Caco-2 (cell line): ENCODE data around the gene SRPK3. TPM values are rescaled to one million over a fixed set of nuclear protein-coding genes. Genes with fewer than 3 reads are reported as not detected.

Source experiments
- BruUV-seq: library from RNA; stranded (reverse); fragments of 400-500 nt; replicated peaks from 2 replicates; lab custom pipeline; 2021; lab: Mats Ljungman, UMichigan
- CTCF ChIA-PET: fragments of 300-600 bp; sonication (Branson Sonifier 250); formaldehyde crosslinking; loops from one replicate; lab custom pipeline; 2022; ENCODE audit warnings: antibody characterized with exemption; lab: Charles Lee
- POLR2A ChIA-PET: fragments of 300-600 bp; sonication (Branson Sonifier 250); formaldehyde crosslinking; loops from one replicate; lab custom pipeline; 2022; ENCODE audit warnings: antibody characterized with exemption; lab: Charles Lee
- DNase-seq, 2 experiments: peaks; one replicate each; pipeline versions ENCODE4 v3.0.0 to v3.0.0-alpha.2; 2020 to 2022
- H3K27me3 ChIP-seq: replicated peaks from 2 replicates; pipeline ENCODE4 v1.6.0; 2011; ENCODE audit warnings: low read length; ENCODE audit not compliant: control insufficient read depth, insufficient read depth
- H3K36me3 ChIP-seq: 2 replicates; pipeline ENCODE4 v1.5.1; 2011; ENCODE audit warnings: low read length; ENCODE audit not compliant: control insufficient read depth, insufficient read depth
- H3K4me1 ChIP-seq: fragments of 250-450 bp; sonication (Bioruptor Pico); 2 replicates; pipeline ENCODE4 v1.5.1; 2020; ENCODE audit warnings: mild to moderate bottlenecking
- H3K4me3 ChIP-seq: 2 replicates; pipeline ENCODE4 v1.5.1; 2011; ENCODE audit warnings: low read depth, mild to moderate bottlenecking, control low read depth, low read length
- H3K9me3 ChIP-seq: fragments of 250-450 bp; sonication (Bioruptor Pico); 2 replicates; pipeline ENCODE4 v1.5.1; 2020; ENCODE audit warnings: mild to moderate bottlenecking, moderate library complexity
- H3K27ac Mint-ChIP-seq: one replicate; pipeline ENCODE4 v1.8.0; 2022; ENCODE audit warnings: mixed read lengths; ENCODE audit not compliant: unreplicated experiment
- H3K27me3 Mint-ChIP-seq: one replicate; pipeline ENCODE4 v1.8.0; 2022; ENCODE audit warnings: mixed read lengths; ENCODE audit not compliant: insufficient read depth, unreplicated experiment
- H3K36me3 Mint-ChIP-seq: one replicate; pipeline ENCODE4 v1.8.0; 2022; ENCODE audit warnings: mild to moderate bottlenecking, mixed read lengths; ENCODE audit not compliant: insufficient read depth, unreplicated experiment
- H3K4me1 Mint-ChIP-seq: one replicate; pipeline ENCODE4 v1.8.0; 2022; ENCODE audit warnings: low read depth, mixed read lengths; ENCODE audit not compliant: unreplicated experiment
- H3K4me3 Mint-ChIP-seq: one replicate; pipeline ENCODE4 v1.8.0; 2022; ENCODE audit warnings: mild to moderate bottlenecking, moderate library complexity, mixed read lengths; ENCODE audit not compliant: unreplicated experiment
- H3K9me3 Mint-ChIP-seq: one replicate; pipeline ENCODE4 v1.8.0; 2022; ENCODE audit warnings: mixed read lengths; ENCODE audit not compliant: unreplicated experiment
- CTCF ChIP-seq, 2 experiments: fragments of 200-600 bp in 1 of 2; IDR thresholded peaks; 1 replicate in 1 of 2; 2 replicates in 1 of 2; pipeline versions ENCODE4 v1.5.1 to v1.8.0; 2011 to 2022; ENCODE audit warnings: antibody characterized with exemption in 1 of 2, control low read depth in 1 of 2, inconsistent platforms in 1 of 2, low read depth in 1 of 2, low read length in 1 of 2, mild to moderate bottlenecking in 1 of 2, moderate library complexity in 1 of 2; ENCODE audit not compliant: insufficient read depth in 1 of 2, severe bottlenecking in 1 of 2, unreplicated experiment in 1 of 2
- intact Hi-C: fragments of 100-400 bp; cut with micrococcal nuclease; formaldehyde crosslinking; loops from one replicate; pipeline ENCODE4 v1.10.0; 2022; ENCODE audit not compliant: unreplicated experiment
- total RNA-seq: library from RNA; stranded (reverse); gene quantifications from 2 replicates; pipeline ENCODE4 v1.2.3, GENCODE V29; 2022

SRPK3 gene
- total RNA-seq, 1 experiment from 2014 or later = not detected

- H3K27me3 Mint-ChIP-seq = peaks cover 3% of the 10 kb centered on the region
- H3K4me3 ChIP-seq = no peak overlapping the region
- ChIA-PET CTCF (no interaction called here), POLR2A (no interaction called here)
- no peaks in the 10 kb centered on the region for H3K9me3 Mint-ChIP-seq
- H3K36me3 Mint-ChIP-seq = no peaks in the 10 kb centered on the region
- H3K4me3 Mint-ChIP-seq = no peak overlapping the region
- TF ChIP-seq CTCF (IDR thresholded peaks at IDR 0.05; ENCODE audit: insufficient read depth in 1 of 2, low read depth in 1 of 2, low read length in 1 of 2, severe bottlenecking in 1 of 2, unreplicated experiment in 1 of 2) = no peak
- no TSS peak for BruUV-seq
- H3K9me3 ChIP-seq = no peaks in the 10 kb centered on the region
- H3K36me3 ChIP-seq = no peaks in the 10 kb centered on the region
- intact Hi-C loops = no loop called here
- DNase-seq = no peak
- H3K4me1 Mint-ChIP-seq = peaks cover 6% of the 10 kb centered on the region
- H3K27ac Mint-ChIP-seq = no peak overlapping the region
- H3K27me3 ChIP-seq = no peaks in the 10 kb centered on the region
- H3K4me1 ChIP-seq = no peaks in the 10 kb centered on the region
Observed at GRCh38 chrX:153750127-153750774, 30.6 kb upstream of the SRPK3 start.

- ChIA-PET POLR2A (no interaction called here), CTCF (no interaction called here)
- H3K27me3 ChIP-seq = no peaks in the 10 kb centered on the region
- Mint-ChIP-seq H3K4me1 (peaks cover 6% of the 10 kb centered on the region), H3K27ac (no peak overlapping the region), H3K36me3 (no peaks in the 10 kb centered on the region), H3K27me3 (no peaks in the 10 kb centered on the region), H3K9me3 (no peaks in the 10 kb centered on the region), H3K4me3 (no peak overlapping the region)
- H3K4me3 ChIP-seq = no peak overlapping the region
- intact Hi-C loops = no loop called here
- peak in 1 of 2 experiments; percentile 7 for TF ChIP-seq CTCF (IDR thresholded peaks at IDR 0.05; ENCODE audit: insufficient read depth in 1 of 2, low read depth in 1 of 2, low read length in 1 of 2, severe bottlenecking in 1 of 2, unreplicated experiment in 1 of 2)
- BruUV-seq = no TSS peak
- no peak for DNase-seq
- H3K36me3 ChIP-seq = no peaks in the 10 kb centered on the region
- H3K9me3 ChIP-seq = no peaks in the 10 kb centered on the region
- H3K4me1 ChIP-seq = no peaks in the 10 kb centered on the region
Observed at GRCh38 chrX:153755136-153755535, 25.7 kb upstream of the SRPK3 start.

- H3K36me3 Mint-ChIP-seq = peaks cover 4% of the 10 kb centered on the region
- Histone ChIP-seq H3K4me3 (no peak overlapping the region), H3K9me3 (no peaks in the 10 kb centered on the region), H3K36me3 (no peaks in the 10 kb centered on the region), H3K4me1 (no peaks in the 10 kb centered on the region), H3K27me3 (no peaks in the 10 kb centered on the region)
- H3K27ac Mint-ChIP-seq = no peak overlapping the region
- no TSS peak for BruUV-seq
- no peaks in the 10 kb centered on the region for H3K4me1 Mint-ChIP-seq
- intact Hi-C loops = no loop called here
- H3K4me3 Mint-ChIP-seq = no peak overlapping the region
- no peaks in the 10 kb centered on the region for H3K9me3 Mint-ChIP-seq
- TF ChIP-seq CTCF (IDR thresholded peaks at IDR 0.05; ENCODE audit: insufficient read depth in 1 of 2, low read depth in 1 of 2, low read length in 1 of 2, severe bottlenecking in 1 of 2, unreplicated experiment in 1 of 2) = no peak
- CTCF ChIA-PET = interaction anchor here (0.6 kb wide), 2 partner anchors 38 to 75 kb away, joined by 3 read pairs; partner anchors contain the start of gene BCAP31
- no peaks in the 10 kb centered on the region for H3K27me3 Mint-ChIP-seq
- POLR2A ChIA-PET = no interaction called here
- peak in 1 of 2 experiments; percentile 19 for DNase-seq
Observed at GRCh38 chrX:153761863-153762262, 19.0 kb upstream of the SRPK3 start.
